Esophagus muscularis mucosa (tissue), 4 donors: ENCODE measurements around the gene ARMS2. TPM values are rescaled to one million over a fixed set of nuclear protein-coding genes. Genes with fewer than 3 reads are reported as not detected.
A peak's percentile ranks its signal among the peaks of the same experiment; 100 is the strongest.

Experiments used
- DNase-seq: peaks from one replicate; pipeline ENCODE4 v3.0.0-alpha.2; 2017; ENCODE audit errors: extremely low spot score
- H3K27ac ChIP-seq, 4 donors: fragments of 200-600 bp; sonication (generic); replicated peaks in 1 of 4; 1 replicate in 3 of 4; 2 replicates in 1 of 4; pipeline ENCODE4 v1.5.1; 2016 to 2019; ENCODE audit warnings: mild to moderate bottlenecking in 1 of 4
- H3K27me3 ChIP-seq, 4 donors: fragments of 200-600 bp; sonication (generic); one replicate each; pipeline versions ENCODE4 v1.5.1 to v1.6.0; 2016 to 2019
- H3K36me3 ChIP-seq, 4 donors: fragments of 200-600 bp; sonication (generic); one replicate each; pipeline ENCODE4 v1.5.1; 2016 to 2019
- H3K4me1 ChIP-seq, 4 donors: fragments of 200-600 bp; sonication (generic); one replicate each; pipeline ENCODE4 v1.5.1; 2016 to 2019
- H3K4me3 ChIP-seq, 4 donors: fragments of 200-600 bp; sonication (generic); 1 replicate in 2 of 4; 2 replicates in 2 of 4; pipeline ENCODE4 v1.5.1; 2016 to 2019; ENCODE audit warnings: mild to moderate bottlenecking in 4 of 4, moderate library complexity in 1 of 4
- H3K9me3 ChIP-seq, 4 donors: fragments of 200-600 bp; sonication (generic); 1 replicate in 3 of 4; 2 replicates in 1 of 4; pipeline ENCODE4 v1.5.1; 2016 to 2019
- EP300 ChIP-seq: sonication (generic); formaldehyde crosslinking; IDR thresholded peaks from one replicate; pipeline ENCODE4 v1.6.1; 2017; ENCODE audit warnings: antibody characterized with exemption
- POLR2A ChIP-seq: fragments of 450-650 bp; IDR thresholded peaks from one replicate; pipeline ENCODE4 v1.6.1; 2017; ENCODE audit warnings: antibody characterized with exemption, moderate library complexity, mild to moderate bottlenecking, low read depth
- POLR2AphosphoS5 ChIP-seq, 2 donors: sonication (generic); formaldehyde crosslinking; IDR thresholded peaks; one replicate each; pipeline ENCODE4 v1.6.1; 2017; ENCODE audit warnings: antibody characterized with exemption in 2 of 2
- WGBS: methylation state at CpG from one replicate; pipeline ENCODE4 v1.1.5; 2018; 5-methylcytosine and 5-hydroxymethylcytosine counted together
- intact Hi-C: fragments of 100-400 bp; cut with DNase I; formaldehyde crosslinking; loops from one replicate; pipeline ENCODE4 v1.15.1; 2023
- total RNA-seq, 4 donors: library from RNA; depleted of rRNA; stranded (reverse); fragments of >200 nt; gene quantifications; one replicate each; pipeline versions ENCODE4 v1.1.0 to v1.2.1, GENCODE V29; 2016
- TF ChIP-seq, protein P1 (sequence below), 3 experiments: fragments of 200-600 bp in 2 of 3; fragments of 450-650 bp in 1 of 3; sonication (generic) in 2 of 3; IDR thresholded peaks; one replicate each; pipeline ENCODE4 v1.5.1; 2017 to 2019; ENCODE audit warnings: antibody characterized with exemption in 3 of 3, mild to moderate bottlenecking in 2 of 3, moderate library complexity in 1 of 3

The ARMS2 gene
- total RNA-seq, 4 donors from 2014 or later = 1.2 TPM; not detected in 3

DNA sequence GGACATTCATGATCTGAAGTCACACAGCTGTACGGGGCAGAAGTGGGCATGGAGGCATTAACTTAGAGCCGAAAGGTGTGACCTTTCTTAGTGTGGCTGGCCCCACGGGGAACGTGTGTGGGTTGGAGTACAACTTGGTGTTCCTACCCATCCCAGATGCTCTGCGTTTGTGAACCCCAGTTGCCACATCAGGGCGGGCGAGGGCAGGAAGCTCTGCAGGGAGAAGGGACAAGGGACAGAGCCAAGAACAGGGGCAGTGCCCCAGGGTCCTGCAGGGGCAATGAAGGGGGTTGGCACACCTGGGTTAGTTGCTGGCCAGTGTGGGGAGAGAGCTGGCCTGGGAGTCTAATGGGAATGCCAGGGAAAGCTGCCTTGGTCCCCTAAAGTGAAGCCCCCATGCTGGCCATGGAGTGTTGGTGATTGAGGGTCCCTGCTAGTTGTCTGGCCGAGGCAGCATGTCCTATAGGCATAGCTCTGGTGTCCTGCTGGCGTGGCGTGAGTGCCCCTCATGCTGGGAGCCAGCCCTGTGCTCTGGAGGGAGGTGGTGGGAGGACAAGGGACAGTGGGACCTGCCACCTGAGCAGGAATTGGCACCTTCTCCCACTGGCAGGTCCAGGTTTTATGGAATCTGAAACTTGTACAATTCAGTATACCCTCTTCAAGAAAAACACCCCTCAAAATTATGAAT is 25.8 kb downstream of the ARMS2 start:
- H3K4me1 ChIP-seq = peaks cover 15 to 63% (median 46%) of the 10 kb centered on the region in 4 donors
- H3K36me3 ChIP-seq = peaks cover 0 to 4% (median 0%) of the 10 kb centered on the region in 4 donors
- DNase-seq = no peak
- 93% methylated on average over 10 of the region's 10 CpGs for WGBS
- H3K4me3 ChIP-seq = no peak overlapping the region
- peak overlapping the region in 2 of 4 donors; percentile 11 to 18 for H3K27ac ChIP-seq
- TF ChIP-seq POLR2AphosphoS5 (IDR thresholded peaks at IDR 0.05) (no peak), EP300 (no peak), POLR2A (no peak)
- TF ChIP-seq, protein P1, sequence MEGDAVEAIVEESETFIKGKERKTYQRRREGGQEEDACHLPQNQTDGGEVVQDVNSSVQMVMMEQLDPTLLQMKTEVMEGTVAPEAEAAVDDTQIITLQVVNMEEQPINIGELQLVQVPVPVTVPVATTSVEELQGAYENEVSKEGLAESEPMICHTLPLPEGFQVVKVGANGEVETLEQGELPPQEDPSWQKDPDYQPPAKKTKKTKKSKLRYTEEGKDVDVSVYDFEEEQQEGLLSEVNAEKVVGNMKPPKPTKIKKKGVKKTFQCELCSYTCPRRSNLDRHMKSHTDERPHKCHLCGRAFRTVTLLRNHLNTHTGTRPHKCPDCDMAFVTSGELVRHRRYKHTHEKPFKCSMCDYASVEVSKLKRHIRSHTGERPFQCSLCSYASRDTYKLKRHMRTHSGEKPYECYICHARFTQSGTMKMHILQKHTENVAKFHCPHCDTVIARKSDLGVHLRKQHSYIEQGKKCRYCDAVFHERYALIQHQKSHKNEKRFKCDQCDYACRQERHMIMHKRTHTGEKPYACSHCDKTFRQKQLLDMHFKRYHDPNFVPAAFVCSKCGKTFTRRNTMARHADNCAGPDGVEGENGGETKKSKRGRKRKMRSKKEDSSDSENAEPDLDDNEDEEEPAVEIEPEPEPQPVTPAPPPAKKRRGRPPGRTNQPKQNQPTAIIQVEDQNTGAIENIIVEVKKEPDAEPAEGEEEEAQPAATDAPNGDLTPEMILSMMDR (IDR thresholded peaks at IDR 0.05) = no peak
- H3K9me3 ChIP-seq = no peaks in the 10 kb centered on the region
- intact Hi-C loops = no loop called here
- H3K27me3 ChIP-seq = no peaks in the 10 kb centered on the region

DNA sequence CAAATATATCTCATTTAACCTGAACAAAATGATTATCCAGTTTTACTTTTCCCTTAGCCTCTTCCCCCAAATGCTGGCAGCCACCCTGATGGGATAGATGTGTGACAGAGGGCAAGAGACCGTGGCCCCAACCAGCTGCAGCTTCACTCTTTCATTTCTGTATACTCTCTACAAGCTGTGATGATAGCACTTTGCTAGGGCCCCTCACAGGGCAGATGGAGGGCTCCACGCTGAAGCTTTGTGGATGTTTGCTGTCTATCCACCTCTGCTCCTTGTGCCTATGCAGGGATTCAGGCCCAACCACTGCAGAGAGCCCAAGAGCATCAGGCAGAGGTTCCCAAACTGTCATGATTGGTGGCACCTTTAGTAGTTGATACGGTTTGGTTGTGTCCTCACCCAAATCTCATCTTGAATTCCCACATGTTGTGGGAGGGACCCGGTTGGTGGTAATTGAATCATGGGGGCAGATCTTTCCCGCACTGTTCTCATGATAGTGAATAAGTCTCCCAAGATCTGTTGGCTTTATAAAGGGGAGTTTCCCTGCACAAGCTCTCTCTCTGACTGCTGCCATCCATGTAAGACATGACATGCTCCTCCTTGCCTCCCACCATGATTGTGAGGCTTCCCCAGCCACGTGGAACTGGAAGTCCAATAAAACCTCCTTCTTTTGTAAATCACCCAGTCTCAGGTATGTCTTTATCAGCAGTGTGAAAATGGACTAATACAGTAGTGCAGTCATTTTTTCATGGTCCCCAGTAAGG is 27.0 kb downstream of the ARMS2 start:
- peaks cover 15 to 63% (median 46%) of the 10 kb centered on the region in 4 donors for H3K4me1 ChIP-seq
- H3K9me3 ChIP-seq = no peaks in the 10 kb centered on the region
- H3K27ac ChIP-seq = no peak overlapping the region
- H3K36me3 ChIP-seq = peaks cover 0 to 4% (median 0%) of the 10 kb centered on the region in 4 donors
- no peak for DNase-seq
- H3K27me3 ChIP-seq = no peaks in the 10 kb centered on the region
- TF ChIP-seq EP300 = no peak
- TF ChIP-seq POLR2AphosphoS5 (IDR thresholded peaks at IDR 0.05) = no peak
- TF ChIP-seq, protein P1 (IDR thresholded peaks at IDR 0.05) = no peak
- TF ChIP-seq POLR2A = no peak
- WGBS = 94% methylated on average over 4 of the region's 6 CpGs
- H3K4me3 ChIP-seq = no peak overlapping the region
- intact Hi-C loops = no loop called here

DNA sequence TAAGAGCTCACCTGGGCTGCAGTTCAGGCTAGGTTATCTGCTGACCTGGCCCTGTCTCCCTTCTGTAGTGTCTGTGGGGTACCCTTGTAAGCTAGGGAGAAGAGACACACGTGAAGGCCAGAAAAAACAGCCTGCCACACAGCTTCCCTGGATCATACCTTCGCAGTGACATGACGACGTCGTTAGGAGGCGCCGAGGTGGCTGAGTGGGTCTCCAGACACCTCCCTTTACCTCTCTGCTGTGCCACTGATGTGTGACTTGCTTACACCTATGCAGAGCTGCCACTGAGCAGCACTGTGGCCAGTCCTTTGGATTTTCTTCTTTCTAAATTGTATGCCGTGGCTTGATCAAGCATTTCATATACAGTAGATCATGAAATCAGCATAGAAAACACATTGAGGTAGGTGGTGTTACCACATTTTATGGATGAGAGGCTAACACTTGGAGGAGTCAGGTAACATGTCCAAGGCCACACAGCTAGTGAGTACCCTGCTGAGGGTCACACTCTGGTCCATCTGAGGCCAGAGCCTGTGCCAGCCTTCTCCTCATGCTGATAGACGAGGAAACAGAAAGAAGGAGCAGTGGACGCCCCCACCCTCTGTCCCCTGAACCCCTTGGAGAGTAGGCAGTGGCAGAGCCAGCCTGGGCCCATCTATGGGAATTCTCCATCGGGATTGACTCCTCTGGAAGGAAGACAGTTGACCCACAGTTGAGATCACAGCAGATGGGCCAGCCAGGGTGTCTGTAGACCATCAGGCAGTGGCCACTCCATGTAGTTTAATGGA is 30.0 kb downstream of the ARMS2 start:
- intact Hi-C loops = no loop called here
- DNase-seq = no peak
- Histone ChIP-seq H3K36me3 (peaks cover 0 to 5% (median under 1%) of the 10 kb centered on the region in 4 donors), H3K4me3 (no peak overlapping the region), H3K27me3 (no peaks in the 10 kb centered on the region), H3K9me3 (no peaks in the 10 kb centered on the region), H3K4me1 (peaks cover 35 to 58% (median 48%) of the 10 kb centered on the region in 4 donors), H3K27ac (no peak overlapping the region)
- TF ChIP-seq, protein P1 (IDR thresholded peaks at IDR 0.05) = no peak
- TF ChIP-seq EP300 (no peak), POLR2AphosphoS5 (IDR thresholded peaks at IDR 0.05) (no peak), POLR2A (no peak)
- WGBS = 98% methylated on average over 9 of the region's 11 CpGs

DNA sequence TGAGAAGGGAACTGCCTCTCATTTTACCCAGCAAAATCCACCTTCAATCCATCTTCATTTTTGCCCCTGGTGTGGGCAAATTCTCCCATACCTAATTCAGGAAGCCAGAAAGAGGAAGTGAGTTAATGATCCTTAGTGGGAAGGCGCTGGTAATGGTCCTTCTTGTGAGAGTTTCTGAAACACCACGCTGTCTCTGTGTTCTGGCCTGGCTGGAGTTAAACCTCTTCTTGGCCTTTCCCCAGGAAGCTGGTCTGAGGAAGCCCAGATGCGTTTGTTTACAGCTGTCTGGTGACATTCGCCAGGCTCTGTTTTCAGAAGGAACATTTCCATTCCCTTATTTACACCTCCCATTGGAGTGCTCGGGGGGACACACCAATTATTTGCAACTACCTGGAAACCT is 31.2 kb downstream of the ARMS2 start:
- no peak for DNase-seq
- H3K4me3 ChIP-seq = no peak overlapping the region
- peak overlapping the region in 3 of 4 donors; percentile 11 to 74 (median 34) for H3K27ac ChIP-seq
- TF ChIP-seq POLR2A (no peak), POLR2AphosphoS5 (IDR thresholded peaks at IDR 0.05) (peak; percentile 47 to 71), EP300 (no peak)
- TF ChIP-seq, protein P1 (IDR thresholded peaks at IDR 0.05) = no peak
- H3K27me3 ChIP-seq = no peaks in the 10 kb centered on the region
- H3K9me3 ChIP-seq = no peaks in the 10 kb centered on the region
- WGBS = 18% methylated on average over 5 of the region's 5 CpGs
- intact Hi-C loops = no loop called here
- peaks cover 0 to 16% (median 6%) of the 10 kb centered on the region in 4 donors for H3K36me3 ChIP-seq
- H3K4me1 ChIP-seq = peaks cover 35 to 52% (median 46%) of the 10 kb centered on the region in 4 donors
